Duodenal mucosa (tissue), 2 donors: Measurements from ENCODE around the gene FER.

Experiments used
- H3K27ac ChIP-seq: one replicate; pipeline ENCODE4 v1.7.0; 2013; ENCODE audit warnings: low read depth, low read length
- H3K27me3 ChIP-seq, 2 donors: one replicate each; pipeline ENCODE4 v1.7.0; 2013; ENCODE audit warnings: low read length in 2 of 2, control low read depth in 1 of 2; ENCODE audit not compliant: insufficient read depth in 2 of 2, control insufficient read depth in 1 of 2
- H3K36me3 ChIP-seq, 2 donors: one replicate each; pipeline ENCODE4 v1.7.0; 2013; ENCODE audit warnings: low read length in 2 of 2, control low read depth in 1 of 2; ENCODE audit not compliant: insufficient read depth in 2 of 2, control insufficient read depth in 1 of 2
- H3K4me1 ChIP-seq, 2 donors: one replicate each; pipeline ENCODE4 v1.7.0; 2013; ENCODE audit warnings: low read length in 2 of 2, control low read depth in 1 of 2; ENCODE audit not compliant: insufficient read depth in 2 of 2, control insufficient read depth in 1 of 2
- H3K4me3 ChIP-seq, 2 donors: one replicate each; pipeline ENCODE4 v1.7.0; 2013; ENCODE audit warnings: low read length in 2 of 2, low read depth in 1 of 2
- H3K9ac ChIP-seq, 2 donors: one replicate each; pipeline ENCODE4 v1.7.0; 2013; ENCODE audit warnings: low read length in 2 of 2, low read depth in 1 of 2
- H3K9me3 ChIP-seq, 2 donors: one replicate each; pipeline ENCODE4 v1.7.0; 2013; ENCODE audit warnings: low read length in 2 of 2, control low read depth in 1 of 2; ENCODE audit not compliant: control insufficient read depth in 1 of 2

The FER gene

DNA sequence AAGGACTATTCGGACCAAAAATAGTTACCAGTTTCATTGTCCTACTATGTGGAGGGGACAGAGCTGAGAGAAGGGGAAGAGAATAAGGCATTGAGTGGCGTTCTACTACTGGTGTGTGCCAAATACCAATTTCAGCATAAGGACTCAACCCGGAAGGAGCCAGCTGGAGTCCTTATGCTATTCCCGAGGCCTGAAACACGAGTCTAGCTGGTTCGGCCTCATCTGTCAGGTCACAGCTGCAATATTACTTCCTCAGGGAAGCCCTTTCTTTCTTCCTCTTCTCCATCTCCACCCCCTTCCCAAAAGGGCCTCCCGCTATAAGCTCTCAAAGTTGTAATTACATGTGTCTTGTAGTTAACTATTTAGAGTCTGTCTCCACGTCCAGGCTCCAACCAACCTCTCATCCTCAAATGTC lies 20.5 kb upstream of the FER start:
- Histone ChIP-seq H3K27me3 (no peaks in the 10 kb centered on the region), H3K9ac (peak overlapping the region; percentile 84 to 92), H3K4me1 (peaks cover 11 to 20% of the 10 kb centered on the region in 2 donors), H3K9me3 (no peaks in the 10 kb centered on the region), H3K36me3 (no peaks in the 10 kb centered on the region), H3K4me3 (peak overlapping the region; percentile 86 to 93), H3K27ac (peak overlapping the region; percentile 90)

DNA sequence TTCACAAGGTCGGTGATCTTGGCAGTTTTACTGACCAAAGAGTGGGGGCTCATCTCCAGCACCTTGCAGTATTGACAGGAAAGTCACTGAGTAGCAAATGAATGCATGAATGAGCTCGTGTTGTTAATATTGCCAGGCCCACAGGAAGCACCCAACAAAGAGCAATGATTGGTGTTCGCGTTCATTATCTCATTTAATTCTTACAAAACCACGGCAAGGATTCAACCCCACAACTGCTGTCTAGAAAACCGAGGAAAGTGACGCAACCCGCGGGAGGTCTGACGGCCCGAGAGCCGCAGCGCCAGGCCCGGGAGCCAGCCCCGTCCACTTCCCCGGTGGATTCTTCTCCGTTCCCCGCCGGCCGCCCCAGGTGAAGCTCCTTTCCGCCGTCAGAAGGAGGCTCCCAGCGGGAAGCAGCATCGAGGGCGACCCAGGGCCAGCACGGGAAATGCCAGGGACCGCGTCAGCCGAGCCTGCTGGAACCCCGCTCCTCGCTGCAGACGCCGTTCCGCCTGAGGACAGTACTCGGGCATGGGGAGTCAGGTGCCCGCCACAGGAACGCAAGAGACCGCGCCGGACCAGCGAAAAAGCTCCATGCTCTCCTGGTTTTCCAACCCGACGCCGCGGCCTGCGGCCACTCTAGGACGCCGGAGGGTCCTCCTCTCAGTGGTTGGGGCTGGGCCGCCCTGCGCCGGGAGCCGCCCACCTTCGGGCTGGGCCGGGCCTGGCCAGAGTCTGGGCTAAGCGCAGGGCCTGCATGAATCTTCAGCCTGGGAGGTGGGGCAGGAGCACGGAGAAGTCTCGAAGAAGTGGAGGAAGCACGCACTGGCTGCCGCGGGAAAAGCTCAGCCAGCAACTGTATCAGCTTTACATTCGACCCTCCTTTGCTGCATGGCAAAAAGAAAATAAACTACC lies 19.8 kb upstream of the FER start:
- H3K4me1 ChIP-seq, result peaks cover 11 to 20% of the 10 kb centered on the region in 2 donors
- no peaks in the 10 kb centered on the region for H3K9me3 ChIP-seq
- H3K9ac ChIP-seq, result peak overlapping the region; percentile 84 to 92
- peak overlapping the region; percentile 86 to 93 for H3K4me3 ChIP-seq
- no peaks in the 10 kb centered on the region for H3K36me3 ChIP-seq
- no peaks in the 10 kb centered on the region for H3K27me3 ChIP-seq
- H3K27ac ChIP-seq, result peak overlapping the region; percentile 90

DNA sequence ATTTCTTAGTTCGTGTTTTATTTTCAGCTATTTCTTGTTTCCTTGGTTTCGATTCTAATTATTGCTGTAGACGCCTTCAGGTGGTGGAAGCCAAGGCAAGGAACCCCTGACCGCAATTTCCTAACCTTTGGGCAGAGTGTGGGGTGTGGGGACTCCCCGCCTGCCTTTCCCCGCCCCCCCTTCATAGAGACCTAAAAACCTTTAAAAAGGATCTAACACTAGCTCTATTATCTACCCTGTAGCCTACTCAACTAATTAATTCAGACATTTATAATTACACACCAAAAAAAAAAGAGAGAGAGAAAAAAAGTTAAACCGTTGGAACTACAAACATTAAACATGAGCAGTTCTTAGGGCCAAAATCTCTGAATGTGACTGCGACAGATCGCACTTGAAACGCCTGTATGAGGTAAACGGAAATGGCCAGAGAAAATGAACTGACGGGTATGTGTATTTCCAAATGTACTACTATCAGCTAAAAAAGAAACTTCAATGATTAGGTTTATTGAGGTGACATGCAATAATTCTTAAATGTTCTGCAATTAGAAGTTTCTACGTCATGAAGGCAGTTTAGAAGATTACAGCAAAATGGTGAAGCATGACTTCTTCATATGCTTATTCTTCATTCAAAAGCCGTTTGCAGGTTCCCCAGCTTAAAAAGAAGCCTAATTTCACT lies 19.0 kb upstream of the FER start:
- Histone ChIP-seq H3K4me1 (peaks cover 11 to 20% of the 10 kb centered on the region in 2 donors), H3K9me3 (no peaks in the 10 kb centered on the region), H3K27me3 (no peaks in the 10 kb centered on the region), H3K9ac (peak overlapping the region; percentile 84 to 92), H3K4me3 (peak overlapping the region; percentile 86 to 93), H3K27ac (peak overlapping the region; percentile 76), H3K36me3 (no peaks in the 10 kb centered on the region)

DNA sequence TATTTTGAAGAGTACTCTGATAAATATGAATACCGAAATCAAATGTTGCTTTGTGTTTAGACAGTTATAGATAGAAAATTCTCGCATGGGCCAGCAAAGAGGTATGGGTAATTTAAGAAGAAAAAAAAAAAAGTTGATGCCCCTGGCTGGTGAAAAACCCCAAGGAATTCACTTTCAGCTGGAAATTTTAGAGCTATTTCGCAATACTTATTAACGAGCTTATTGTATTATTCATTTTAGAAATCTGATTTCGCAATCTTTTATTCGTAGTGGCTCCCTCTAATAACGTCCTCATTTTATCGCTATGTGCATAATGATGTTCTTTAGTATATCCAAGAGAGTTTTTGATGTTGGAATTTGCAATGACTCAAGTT lies 18.5 kb upstream of the FER start:
- no peaks in the 10 kb centered on the region for H3K36me3 ChIP-seq
- H3K9ac ChIP-seq, result no peak overlapping the region
- no peak overlapping the region for H3K27ac ChIP-seq
- H3K4me3 ChIP-seq, result peak overlapping the region; percentile 86 to 93
- H3K27me3 ChIP-seq, result no peaks in the 10 kb centered on the region
- H3K4me1 ChIP-seq, result peaks cover 11 to 20% of the 10 kb centered on the region in 2 donors
- H3K9me3 ChIP-seq, result no peaks in the 10 kb centered on the region

DNA sequence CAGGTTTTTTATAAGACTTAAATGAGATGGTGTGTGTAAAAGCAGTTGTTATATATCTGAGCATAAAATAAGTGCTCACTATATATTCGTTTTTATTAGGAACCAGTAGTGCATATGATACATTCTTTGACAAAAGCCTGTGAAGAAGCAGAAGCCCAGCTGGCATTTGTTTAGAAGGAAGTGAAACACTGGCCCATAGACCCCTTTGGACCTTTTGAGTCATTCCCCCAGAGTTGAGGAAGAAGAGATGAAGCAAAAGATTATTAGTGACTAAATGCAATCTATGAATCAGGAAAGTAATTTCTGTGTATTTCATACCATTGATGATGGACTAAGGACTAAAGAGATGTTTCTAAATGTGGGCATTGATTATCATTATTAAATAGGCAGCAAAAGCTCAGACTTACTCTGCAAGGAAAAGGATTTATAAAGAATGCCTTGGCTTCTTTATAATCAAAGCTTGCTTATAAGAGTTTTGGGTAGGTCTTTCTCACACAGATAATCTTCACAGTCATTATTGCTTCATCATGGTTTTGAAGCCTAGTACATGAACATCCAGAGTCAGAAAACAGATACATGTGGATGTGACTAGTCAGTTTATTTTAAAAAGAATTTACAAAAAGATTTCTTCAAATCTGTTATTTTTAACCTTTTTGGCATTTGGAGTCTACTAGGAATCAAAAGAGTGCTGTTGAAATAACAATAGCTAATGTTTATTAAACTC lies 16.9 kb upstream of the FER start:
- Histone ChIP-seq H3K36me3 (no peaks in the 10 kb centered on the region), H3K9me3 (no peaks in the 10 kb centered on the region), H3K27me3 (no peaks in the 10 kb centered on the region), H3K4me3 (no peak overlapping the region), H3K9ac (no peak overlapping the region), H3K4me1 (peaks cover 11 to 20% of the 10 kb centered on the region in 2 donors), H3K27ac (no peak overlapping the region)

DNA sequence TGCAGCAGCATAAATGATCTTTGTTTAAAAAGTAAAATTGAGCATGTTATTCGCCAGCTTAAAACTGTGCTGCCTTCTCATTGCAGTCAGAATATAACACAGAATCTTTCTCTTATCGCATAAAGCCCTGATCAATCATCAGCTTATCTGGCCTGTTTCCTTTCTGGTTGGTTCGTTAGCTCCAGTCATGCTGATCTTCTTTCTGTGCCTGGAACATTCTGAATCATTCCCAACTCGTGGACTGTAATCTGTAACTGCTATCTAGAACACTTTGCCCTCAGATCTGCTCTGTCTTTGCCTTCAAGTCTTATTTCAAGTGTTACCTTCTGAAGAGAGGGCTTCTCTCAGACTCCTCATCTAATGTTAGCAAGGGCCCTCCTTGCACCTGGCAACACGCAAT lies 11.9 kb upstream of the FER start:
- Histone ChIP-seq H3K4me1 (no peaks in the 10 kb centered on the region), H3K36me3 (no peaks in the 10 kb centered on the region), H3K9me3 (no peaks in the 10 kb centered on the region), H3K4me3 (no peak overlapping the region), H3K27me3 (no peaks in the 10 kb centered on the region), H3K27ac (no peak overlapping the region), H3K9ac (no peak overlapping the region)

DNA sequence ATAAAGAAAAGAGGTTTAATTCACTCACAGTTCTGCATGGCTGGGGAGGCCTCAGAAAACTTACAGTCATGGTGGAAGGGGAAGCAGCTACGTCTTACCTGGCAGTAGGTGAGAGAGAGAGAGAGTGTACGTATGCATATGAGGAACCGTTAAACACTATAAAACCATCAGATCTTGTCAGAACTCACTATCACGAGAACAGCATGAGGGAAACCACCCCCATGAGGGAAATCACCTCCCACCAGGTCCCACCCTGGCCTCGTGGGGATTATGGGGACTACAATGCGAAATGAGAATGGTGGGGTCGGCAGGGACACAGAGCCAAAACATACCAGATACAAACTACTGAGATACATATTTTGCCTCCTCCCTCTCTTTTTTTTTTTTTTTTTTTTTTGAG lies 10.8 kb upstream of the FER start:
- H3K9me3 ChIP-seq, result no peaks in the 10 kb centered on the region

DNA sequence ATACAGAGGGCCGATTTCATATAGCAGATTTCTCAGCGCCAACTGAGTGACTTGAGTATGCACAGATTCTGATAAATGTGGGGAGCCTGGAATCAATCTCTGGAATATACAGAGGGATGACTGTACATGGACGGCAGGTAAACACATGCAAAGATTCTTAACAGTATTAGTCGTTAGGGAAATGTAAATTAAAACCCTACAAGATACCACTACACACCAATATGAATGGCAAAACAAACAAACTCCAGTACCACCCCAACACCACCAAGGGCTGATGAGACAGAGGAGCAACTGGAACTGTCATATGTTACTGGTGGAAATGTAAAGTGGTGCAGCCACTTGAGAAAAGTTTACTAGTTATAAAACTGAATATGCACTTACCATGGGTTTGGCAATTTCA lies 8.3 kb upstream of the FER start:
- Histone ChIP-seq H3K27me3 (no peaks in the 10 kb centered on the region), H3K9me3 (no peaks in the 10 kb centered on the region), H3K36me3 (no peaks in the 10 kb centered on the region), H3K4me3 (no peak overlapping the region), H3K4me1 (no peaks in the 10 kb centered on the region), H3K27ac (no peak overlapping the region), H3K9ac (no peak overlapping the region)

More for the DNA sequence above, 10.8 kb upstream of the FER start:
- no peaks in the 10 kb centered on the region for H3K36me3 ChIP-seq
- no peak overlapping the region for H3K4me3 ChIP-seq
- H3K4me1 ChIP-seq, result no peaks in the 10 kb centered on the region
- no peak overlapping the region for H3K9ac ChIP-seq
- H3K27ac ChIP-seq, result no peak overlapping the region
- H3K27me3 ChIP-seq, result no peaks in the 10 kb centered on the region

DNA sequence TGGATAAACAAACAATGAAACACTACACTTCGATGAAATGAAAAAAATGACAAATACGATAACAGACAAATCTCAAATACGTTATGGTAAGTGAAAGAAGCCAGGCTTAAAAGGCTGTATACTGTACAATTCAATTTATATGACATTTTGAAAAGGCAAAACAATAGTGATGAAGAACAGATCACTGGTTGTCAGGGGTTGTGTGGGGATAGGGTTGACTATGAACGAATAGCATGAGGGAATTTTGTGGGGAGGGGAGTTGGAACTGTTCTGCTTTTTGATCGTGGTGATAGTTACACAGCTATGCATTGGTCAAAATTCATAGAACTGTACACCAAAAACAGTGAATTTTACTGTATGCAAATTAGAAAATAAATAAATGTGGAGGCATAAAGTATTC lies 7.8 kb upstream of the FER start:
- Histone ChIP-seq H3K27ac (no peak overlapping the region), H3K4me3 (no peak overlapping the region)

DNA sequence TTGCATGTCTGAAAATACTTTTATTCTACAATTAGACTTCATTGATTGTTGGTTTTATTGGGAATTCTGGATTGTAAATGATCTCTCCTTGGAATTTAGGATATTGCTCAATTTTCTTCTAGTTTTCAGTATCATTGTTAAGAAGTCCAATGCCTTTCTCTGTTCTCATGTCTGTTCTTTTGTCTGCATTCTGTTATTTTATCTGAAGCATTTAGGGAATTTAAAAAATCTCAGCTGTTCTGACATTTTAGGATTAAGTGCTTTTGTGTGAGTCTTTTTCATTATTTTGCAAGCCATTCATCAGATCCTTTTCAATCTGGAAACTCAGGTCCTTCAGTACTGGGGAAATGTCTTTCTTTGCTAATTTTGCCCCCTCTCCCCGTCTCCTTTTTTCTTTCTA lies 4.4 kb upstream of the FER start:
- peaks cover 5 to 6% of the 10 kb centered on the region in 2 donors for H3K4me1 ChIP-seq
- H3K36me3 ChIP-seq, result no peaks in the 10 kb centered on the region
- no peak overlapping the region for H3K4me3 ChIP-seq
- no peaks in the 10 kb centered on the region for H3K27me3 ChIP-seq
- H3K27ac ChIP-seq, result no peak overlapping the region
- no peaks in the 10 kb centered on the region for H3K9me3 ChIP-seq
- H3K9ac ChIP-seq, result no peak overlapping the region

More for the DNA sequence above, 7.8 kb upstream of the FER start:
- Histone ChIP-seq H3K27me3 (no peaks in the 10 kb centered on the region), H3K4me1 (no peaks in the 10 kb centered on the region), H3K36me3 (no peaks in the 10 kb centered on the region), H3K9ac (no peak overlapping the region), H3K9me3 (no peaks in the 10 kb centered on the region)
